Measurements from ENCODE around the gene PSMG3. TPM values are rescaled to one million over a fixed set of nuclear protein-coding genes. Genes with fewer than 3 reads are reported as not detected.
"Not testable (repeated sequence)": the region's sequence is repeated elsewhere in the genome, so short reads cannot be mapped to it uniquely, and the experiment has no call there.

Gene PSMG3
- total RNA-seq, 1 donor from 2014 or later, result 19.3 TPM

DNA sequence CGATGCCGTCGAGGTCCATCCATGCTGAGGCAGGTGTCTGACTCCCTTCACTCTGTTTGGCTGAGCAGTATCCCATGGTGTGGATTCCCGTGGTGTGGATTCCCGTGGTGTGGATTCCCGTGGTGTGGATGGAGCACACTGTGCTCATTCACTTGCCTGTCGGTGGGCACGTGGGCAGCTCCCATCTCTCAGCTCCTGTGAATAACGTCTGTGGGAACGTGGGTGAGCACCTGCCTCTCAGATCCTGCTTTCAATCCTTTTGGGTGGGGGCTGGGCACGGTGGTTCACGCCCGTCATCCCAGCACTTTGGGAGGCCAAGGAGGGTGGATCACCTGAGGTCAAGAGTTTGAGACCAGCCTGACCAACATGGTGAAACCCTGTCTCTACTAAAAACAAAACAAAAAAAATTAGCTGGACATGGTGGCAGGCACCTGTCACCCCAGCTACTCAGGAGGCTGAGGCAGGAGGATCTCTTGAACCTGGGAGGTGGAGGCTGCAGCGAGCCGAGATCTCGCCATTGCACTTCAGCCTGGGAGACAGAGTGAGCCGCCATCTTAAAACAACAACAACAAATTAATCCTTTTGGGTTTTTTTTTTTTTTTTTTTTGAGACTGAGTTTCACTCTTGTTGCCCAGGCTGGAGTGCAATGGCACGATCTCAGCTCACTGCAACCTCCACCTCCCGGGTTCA lies 13.6 kb upstream of the PSMG3 start:
- H3K9me3 ChIP-seq (ENCODE audit: control insufficient read depth in 3 of 3, low read length in 3 of 3); H3K4me1 ChIP-seq (ENCODE audit: control insufficient read depth in 3 of 3, insufficient read depth in 3 of 3, low read length in 3 of 3); H3K36me3 ChIP-seq (ENCODE audit: control insufficient read depth in 3 of 3, insufficient read depth in 3 of 3, low read length in 3 of 3); H3K9ac ChIP-seq (ENCODE audit: low read depth in 1 of 3, low read length in 3 of 3); H3K27ac ChIP-seq (ENCODE audit: low read depth, low read length); H3K4me3 ChIP-seq (ENCODE audit: low read length in 3 of 3): not testable (repeated sequence)
- peaks cover 18 to 25% (median 20%) of the 10 kb centered on the region in 3 donors for H3K27me3 ChIP-seq (ENCODE audit: control insufficient read depth in 3 of 3, insufficient read depth in 3 of 3, low read length in 3 of 3)

DNA sequence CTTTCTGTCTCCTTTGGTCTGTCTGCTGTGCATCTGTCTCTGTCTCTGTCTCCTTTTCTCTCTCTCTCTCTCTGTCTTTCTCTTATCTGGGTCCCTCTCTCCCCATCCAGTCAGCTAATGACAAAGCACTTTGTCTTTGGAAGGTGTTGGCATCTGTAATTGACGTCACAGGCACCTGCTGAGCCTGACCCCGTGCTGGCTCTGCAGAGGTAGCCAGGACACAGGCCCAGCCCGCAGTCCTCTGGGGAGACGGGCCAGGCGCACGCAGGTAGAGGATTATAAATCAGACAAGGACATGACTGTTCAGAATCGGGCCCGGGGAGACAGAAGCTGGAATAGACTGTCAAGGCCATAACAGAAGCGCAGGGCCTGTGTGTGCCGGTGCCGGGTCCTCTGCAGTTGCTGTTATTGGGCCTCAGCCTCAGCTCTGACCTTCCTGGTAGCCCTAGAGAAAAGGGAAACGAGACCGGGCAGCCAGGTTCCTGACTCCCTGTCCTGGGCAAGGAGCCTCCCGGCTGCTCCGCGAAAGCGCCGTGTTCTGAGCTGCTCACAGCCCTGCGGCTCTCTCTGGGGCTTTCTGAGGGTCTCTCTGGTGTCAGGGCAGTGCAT lies 10.7 kb upstream of the PSMG3 start:
- Histone ChIP-seq H3K27me3 (ENCODE audit: control insufficient read depth in 3 of 3, insufficient read depth in 3 of 3, low read length in 3 of 3) (peaks cover 0 to under 1% (median 0%) of the 10 kb centered on the region in 3 donors), H3K36me3 (ENCODE audit: control insufficient read depth in 3 of 3, insufficient read depth in 3 of 3, low read length in 3 of 3) (peaks cover 0 to 2% (median 0%) of the 10 kb centered on the region in 3 donors), H3K9me3 (ENCODE audit: control insufficient read depth in 3 of 3, low read length in 3 of 3) (no peaks in the 10 kb centered on the region), H3K4me1 (ENCODE audit: control insufficient read depth in 3 of 3, insufficient read depth in 3 of 3, low read length in 3 of 3) (peaks cover 3 to 6% (median 6%) of the 10 kb centered on the region in 3 donors), H3K4me3 (ENCODE audit: low read length in 3 of 3) (no peak overlapping the region), H3K27ac (ENCODE audit: low read depth, low read length) (no peak overlapping the region), H3K9ac (ENCODE audit: low read depth in 1 of 3, low read length in 3 of 3) (no peak overlapping the region)

DNA sequence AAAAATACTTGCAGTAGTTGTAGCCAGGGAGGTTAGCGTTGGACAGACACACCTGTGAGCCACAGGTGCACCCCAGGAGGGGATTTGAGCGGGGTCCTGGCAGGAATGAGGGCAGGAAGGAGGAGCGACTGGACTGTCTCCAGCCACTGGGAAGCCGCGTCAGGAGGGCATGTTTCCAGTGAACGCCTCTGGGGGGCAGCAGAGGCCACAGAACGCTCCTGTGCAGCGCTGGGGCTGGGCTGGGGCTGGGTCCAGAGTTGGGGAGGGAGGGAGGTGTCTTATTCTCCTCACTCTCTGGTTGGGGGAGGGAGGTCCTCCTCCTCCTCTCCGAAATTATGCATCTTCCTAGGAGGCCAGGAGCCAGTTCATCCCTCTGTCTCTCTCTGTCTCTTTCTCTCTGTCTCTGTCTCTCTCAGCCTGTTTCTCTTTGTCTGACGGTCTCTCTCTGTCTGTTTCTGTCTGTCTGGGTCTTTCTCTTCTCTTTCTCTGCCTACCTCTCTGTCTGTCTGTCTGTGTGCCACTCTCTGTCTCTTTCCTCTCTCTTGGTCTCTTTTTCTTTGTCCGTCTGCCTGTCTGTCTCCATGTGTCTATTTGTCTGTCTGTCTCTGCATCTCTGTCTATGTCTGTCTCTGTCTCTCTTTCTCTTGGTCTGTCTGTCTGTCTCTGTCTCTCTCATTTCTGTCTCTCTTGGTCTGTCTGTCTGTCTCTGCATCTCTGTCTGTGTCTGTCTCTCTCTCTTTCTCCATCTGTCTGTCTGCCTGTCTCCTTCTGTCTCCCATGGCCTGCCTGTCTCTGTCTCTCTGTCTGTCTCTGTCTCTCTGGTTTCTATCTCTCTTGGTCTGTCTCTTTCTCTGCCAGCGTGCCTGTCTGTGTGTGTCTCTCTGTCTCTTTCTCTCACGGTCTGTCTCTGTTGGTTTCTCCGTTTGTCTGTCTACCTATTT lies 9.9 kb upstream of the PSMG3 start:
- Histone ChIP-seq H3K36me3 (ENCODE audit: control insufficient read depth in 3 of 3, insufficient read depth in 3 of 3, low read length in 3 of 3) (peaks cover 0 to 2% (median 0%) of the 10 kb centered on the region in 3 donors), H3K4me3 (ENCODE audit: low read length in 3 of 3) (no peak overlapping the region), H3K9ac (ENCODE audit: low read depth in 1 of 3, low read length in 3 of 3) (peak overlapping the region in 1 of 3 donors; percentile 33)

DNA sequence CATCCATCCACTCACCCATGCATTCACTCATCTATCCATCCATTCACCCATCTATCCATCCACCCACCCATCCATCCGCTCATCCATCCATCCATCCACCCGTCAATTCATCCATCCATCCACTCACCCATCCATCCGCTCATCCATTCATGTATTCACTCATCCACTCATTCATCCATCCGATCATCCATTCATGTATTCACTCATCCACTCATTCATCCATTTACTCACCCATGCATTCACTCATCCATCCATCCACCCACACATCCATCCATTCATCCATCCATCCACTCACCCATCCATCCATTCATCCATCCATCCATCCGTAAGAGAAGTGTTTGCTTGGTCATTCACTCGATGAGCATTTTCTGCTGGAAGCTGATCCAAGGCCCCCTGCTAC lies 8.7 kb upstream of the PSMG3 start:
- Histone ChIP-seq H3K27me3 (ENCODE audit: control insufficient read depth in 3 of 3, insufficient read depth in 3 of 3, low read length in 3 of 3) (no peaks in the 10 kb centered on the region), H3K9me3 (ENCODE audit: control insufficient read depth in 3 of 3, low read length in 3 of 3) (no peaks in the 10 kb centered on the region), H3K4me1 (ENCODE audit: control insufficient read depth in 3 of 3, insufficient read depth in 3 of 3, low read length in 3 of 3) (peaks cover 6 to 12% (median 6%) of the 10 kb centered on the region in 3 donors), H3K27ac (ENCODE audit: low read depth, low read length) (no peak overlapping the region), H3K9ac (ENCODE audit: low read depth in 1 of 3, low read length in 3 of 3) (no peak overlapping the region), H3K36me3 (ENCODE audit: control insufficient read depth in 3 of 3, insufficient read depth in 3 of 3, low read length in 3 of 3) (peaks cover 0 to 2% (median 0%) of the 10 kb centered on the region in 3 donors), H3K4me3 (ENCODE audit: low read length in 3 of 3) (no peak overlapping the region)

More for the DNA sequence above, 9.9 kb upstream of the PSMG3 start:
- H3K4me1 ChIP-seq (ENCODE audit: control insufficient read depth in 3 of 3, insufficient read depth in 3 of 3, low read length in 3 of 3), result peaks cover 3 to 7% (median 6%) of the 10 kb centered on the region in 3 donors
- H3K9me3 ChIP-seq (ENCODE audit: control insufficient read depth in 3 of 3, low read length in 3 of 3), result no peaks in the 10 kb centered on the region
- no peak overlapping the region for H3K27ac ChIP-seq (ENCODE audit: low read depth, low read length)
- no peaks in the 10 kb centered on the region for H3K27me3 ChIP-seq (ENCODE audit: control insufficient read depth in 3 of 3, insufficient read depth in 3 of 3, low read length in 3 of 3)

DNA sequence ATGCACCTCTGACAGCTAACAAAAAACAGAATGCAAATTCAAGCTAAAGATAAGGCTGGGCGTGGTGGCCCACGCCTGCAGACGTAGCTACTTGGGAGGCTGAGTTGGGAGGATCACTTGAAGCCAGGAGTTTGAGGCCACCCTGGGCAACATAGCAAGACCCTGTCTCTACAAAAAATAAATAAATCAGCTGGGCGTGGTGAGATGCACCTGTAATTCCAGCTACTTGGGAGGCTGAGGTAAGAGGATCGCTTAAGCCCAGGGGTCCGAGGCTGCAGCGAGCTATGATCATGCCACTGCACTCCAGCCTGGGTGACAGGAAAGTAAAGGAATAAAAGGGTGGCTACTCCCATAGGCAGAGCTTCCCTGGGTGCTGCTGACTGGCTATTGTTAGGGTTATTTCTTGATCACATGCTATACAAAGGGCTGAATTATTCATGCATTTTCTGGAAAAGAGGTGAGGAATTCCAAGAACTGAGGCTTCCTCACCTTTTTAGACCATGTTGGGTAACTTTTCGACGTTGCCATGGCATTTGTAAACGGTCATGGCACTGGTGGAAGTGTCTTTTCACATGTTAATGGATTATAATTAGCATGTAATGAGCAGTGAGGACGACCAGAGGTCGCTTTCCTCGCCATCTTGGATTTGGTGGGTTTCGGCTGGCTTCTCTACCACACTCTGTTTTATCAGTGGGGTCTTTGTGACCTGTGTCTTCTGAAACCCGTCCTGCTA lies 6.9 kb upstream of the PSMG3 start:
- H3K36me3 ChIP-seq (ENCODE audit: control insufficient read depth in 3 of 3, insufficient read depth in 3 of 3, low read length in 3 of 3), result peaks cover 0 to 2% (median 0%) of the 10 kb centered on the region in 3 donors
- peaks cover 6 to 12% (median 10%) of the 10 kb centered on the region in 3 donors for H3K4me1 ChIP-seq (ENCODE audit: control insufficient read depth in 3 of 3, insufficient read depth in 3 of 3, low read length in 3 of 3)
- no peak overlapping the region for H3K27ac ChIP-seq (ENCODE audit: low read depth, low read length)
- no peaks in the 10 kb centered on the region for H3K27me3 ChIP-seq (ENCODE audit: control insufficient read depth in 3 of 3, insufficient read depth in 3 of 3, low read length in 3 of 3)
- no peak overlapping the region for H3K9ac ChIP-seq (ENCODE audit: low read depth in 1 of 3, low read length in 3 of 3)
- no peaks in the 10 kb centered on the region for H3K9me3 ChIP-seq (ENCODE audit: control insufficient read depth in 3 of 3, low read length in 3 of 3)
- no peak overlapping the region for H3K4me3 ChIP-seq (ENCODE audit: low read length in 3 of 3)

DNA sequence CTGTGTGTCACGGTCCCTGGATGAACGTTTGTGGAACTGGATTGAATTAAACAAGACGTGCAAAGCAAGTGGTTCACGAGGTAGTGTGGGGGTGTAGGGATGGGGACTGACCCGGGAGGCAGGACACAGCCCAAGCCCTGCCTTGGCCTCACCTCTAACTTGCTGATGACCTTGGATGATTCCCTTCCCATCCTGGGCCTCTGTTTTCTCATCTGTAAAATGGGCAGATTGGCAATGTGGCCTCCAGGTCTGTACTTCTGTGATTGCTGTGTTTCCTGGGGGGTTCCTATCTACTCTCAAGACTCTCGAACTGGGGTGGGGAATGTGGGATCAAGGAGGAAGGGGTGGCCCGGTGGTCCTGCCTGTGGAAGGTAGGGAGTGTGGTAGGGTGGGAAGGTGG lies 6.0 kb upstream of the PSMG3 start:
- Histone ChIP-seq H3K4me3 (ENCODE audit: low read length in 3 of 3) (no peak overlapping the region), H3K4me1 (ENCODE audit: control insufficient read depth in 3 of 3, insufficient read depth in 3 of 3, low read length in 3 of 3) (peaks cover 10 to 17% (median 15%) of the 10 kb centered on the region in 3 donors), H3K27ac (ENCODE audit: low read depth, low read length) (no peak overlapping the region), H3K9me3 (ENCODE audit: control insufficient read depth in 3 of 3, low read length in 3 of 3) (no peaks in the 10 kb centered on the region), H3K36me3 (ENCODE audit: control insufficient read depth in 3 of 3, insufficient read depth in 3 of 3, low read length in 3 of 3) (peaks cover 0 to 2% (median 0%) of the 10 kb centered on the region in 3 donors), H3K9ac (ENCODE audit: low read depth in 1 of 3, low read length in 3 of 3) (no peak overlapping the region), H3K27me3 (ENCODE audit: control insufficient read depth in 3 of 3, insufficient read depth in 3 of 3, low read length in 3 of 3) (no peaks in the 10 kb centered on the region)

DNA sequence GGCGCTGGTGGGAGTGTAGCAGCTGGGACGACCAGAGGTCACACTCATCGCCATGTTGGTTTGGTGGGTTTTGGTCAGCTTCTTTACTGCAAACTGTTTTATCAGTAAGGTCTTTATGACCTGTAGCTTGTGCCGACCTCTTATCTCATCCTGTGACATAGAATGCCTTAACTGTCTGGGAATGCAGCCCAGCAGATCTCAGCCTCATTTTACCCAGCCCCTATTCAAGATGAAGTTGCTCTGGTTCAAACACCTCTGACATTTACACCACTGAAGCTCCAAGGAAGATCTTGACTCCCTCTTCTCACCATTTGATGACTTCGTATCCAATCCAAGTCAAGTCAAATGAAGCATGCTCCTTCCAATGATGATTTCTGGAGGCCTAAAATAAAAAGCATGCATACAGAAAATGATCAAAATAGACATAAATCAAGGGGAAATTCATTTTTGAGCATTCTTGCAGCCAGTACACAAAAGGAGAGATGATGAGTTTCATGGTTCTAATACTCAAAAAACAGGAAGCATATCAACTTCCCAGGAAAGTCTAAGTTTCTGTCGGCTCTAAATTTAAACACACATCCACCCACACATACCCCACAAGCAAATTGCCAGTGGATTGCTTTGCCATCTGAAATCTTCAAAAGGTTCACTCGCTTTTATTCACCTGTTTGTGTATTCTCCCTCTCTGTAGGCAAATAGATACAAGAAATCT lies 2.4 kb upstream of the PSMG3 start:
- Histone ChIP-seq H3K27me3 (ENCODE audit: control insufficient read depth in 3 of 3, insufficient read depth in 3 of 3, low read length in 3 of 3) (no peaks in the 10 kb centered on the region), H3K9me3 (ENCODE audit: control insufficient read depth in 3 of 3, low read length in 3 of 3) (no peaks in the 10 kb centered on the region), H3K9ac (ENCODE audit: low read depth in 1 of 3, low read length in 3 of 3) (no peak overlapping the region), H3K4me3 (ENCODE audit: low read length in 3 of 3) (no peak overlapping the region), H3K27ac (ENCODE audit: low read depth, low read length) (no peak overlapping the region), H3K36me3 (ENCODE audit: control insufficient read depth in 3 of 3, insufficient read depth in 3 of 3, low read length in 3 of 3) (peaks cover 5 to 6% (median 6%) of the 10 kb centered on the region in 3 donors), H3K4me1 (ENCODE audit: control insufficient read depth in 3 of 3, insufficient read depth in 3 of 3, low read length in 3 of 3) (peaks cover 24 to 32% (median 31%) of the 10 kb centered on the region in 3 donors)

DNA sequence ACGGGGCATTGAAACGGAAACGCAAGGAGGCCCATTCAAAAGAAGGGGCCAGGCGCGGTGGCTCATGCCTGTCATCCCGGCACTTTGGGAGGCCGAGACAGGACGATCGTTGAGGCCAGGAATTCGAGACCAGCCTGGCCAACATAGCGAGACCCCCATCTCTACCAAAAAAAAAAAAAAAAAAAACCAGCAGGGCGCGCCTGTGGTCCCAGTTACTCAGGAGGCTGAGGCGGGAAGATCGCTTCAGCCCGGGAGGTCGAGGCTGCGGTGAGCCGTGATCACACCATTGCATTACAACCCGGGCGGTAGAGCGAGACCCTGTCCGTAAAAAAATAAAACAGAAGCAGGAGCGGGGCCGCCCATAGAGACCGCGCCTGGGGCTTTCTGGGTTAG lies 396 bp downstream of the PSMG3 start:
- H3K9me3 ChIP-seq (ENCODE audit: control insufficient read depth in 3 of 3, low read length in 3 of 3), result no peaks in the 10 kb centered on the region
- no peaks in the 10 kb centered on the region for H3K27me3 ChIP-seq (ENCODE audit: control insufficient read depth in 3 of 3, insufficient read depth in 3 of 3, low read length in 3 of 3)
- H3K36me3 ChIP-seq (ENCODE audit: control insufficient read depth in 3 of 3, insufficient read depth in 3 of 3, low read length in 3 of 3), result peaks cover 11 to 16% (median 12%) of the 10 kb centered on the region in 3 donors
- peak overlapping the region; percentile 95 for H3K27ac ChIP-seq (ENCODE audit: low read depth, low read length)
- H3K4me1 ChIP-seq (ENCODE audit: control insufficient read depth in 3 of 3, insufficient read depth in 3 of 3, low read length in 3 of 3), result peaks cover 32 to 35% (median 33%) of the 10 kb centered on the region in 3 donors
- H3K9ac ChIP-seq (ENCODE audit: low read depth in 1 of 3, low read length in 3 of 3), result peak overlapping the region; percentile 85 to 99 (median 99)
- H3K4me3 ChIP-seq (ENCODE audit: low read length in 3 of 3), result peak overlapping the region; percentile 68 to 96 (median 96)

DNA sequence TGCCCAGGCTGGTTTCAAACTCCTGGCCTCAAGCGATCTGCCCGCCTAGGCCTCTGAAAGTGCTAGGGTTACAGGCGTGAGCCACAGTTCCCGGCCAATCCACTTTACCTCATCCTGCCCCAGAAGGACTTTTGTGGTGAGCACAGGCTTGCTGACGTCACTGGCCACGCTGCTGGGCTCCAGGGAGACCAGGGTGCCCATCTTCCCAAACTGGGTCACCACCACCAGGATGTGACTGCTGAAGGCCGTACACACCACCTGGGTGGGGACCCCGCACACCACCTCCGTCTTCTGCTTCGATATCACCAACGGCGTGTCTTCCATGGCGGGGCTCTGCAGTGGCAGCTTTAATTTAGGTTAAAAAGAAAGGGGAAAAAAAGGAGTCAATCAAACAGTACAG lies 816 bp downstream of the PSMG3 start:
- H3K4me1 ChIP-seq (ENCODE audit: control insufficient read depth in 3 of 3, insufficient read depth in 3 of 3, low read length in 3 of 3), result peaks cover 31 to 34% (median 33%) of the 10 kb centered on the region in 3 donors
- H3K27ac ChIP-seq (ENCODE audit: low read depth, low read length), result peak overlapping the region; percentile 95
- H3K36me3 ChIP-seq (ENCODE audit: control insufficient read depth in 3 of 3, insufficient read depth in 3 of 3, low read length in 3 of 3), result peaks cover 11 to 16% (median 12%) of the 10 kb centered on the region in 3 donors
- no peaks in the 10 kb centered on the region for H3K27me3 ChIP-seq (ENCODE audit: control insufficient read depth in 3 of 3, insufficient read depth in 3 of 3, low read length in 3 of 3)
- H3K9me3 ChIP-seq (ENCODE audit: control insufficient read depth in 3 of 3, low read length in 3 of 3), result no peaks in the 10 kb centered on the region
- peak overlapping the region; percentile 85 to 99 (median 99) for H3K9ac ChIP-seq (ENCODE audit: low read depth in 1 of 3, low read length in 3 of 3)
- H3K4me3 ChIP-seq (ENCODE audit: low read length in 3 of 3), result peak overlapping the region; percentile 68 to 96 (median 96)

Measured in skeletal muscle tissue (tissue), 4 donors.